ENCODE data around the gene SLC45A1.
"Not testable (repeated sequence)": the region's sequence is repeated elsewhere in the genome, so short reads cannot be mapped to it uniquely, and the experiment has no call there.

The SLC45A1 gene

GRCh38 chr1:8371372-8371991 lies 53.6 kb downstream of the SLC45A1 start:
- DNase-seq: no peak

GRCh38 chr1:8373125-8373524 lies 55.2 kb downstream of the SLC45A1 start:
- no peak for DNase-seq

- DNase-seq: no peak
Measured at GRCh38 chr1:8373581-8374241, 55.8 kb downstream of the SLC45A1 start.

DNA sequence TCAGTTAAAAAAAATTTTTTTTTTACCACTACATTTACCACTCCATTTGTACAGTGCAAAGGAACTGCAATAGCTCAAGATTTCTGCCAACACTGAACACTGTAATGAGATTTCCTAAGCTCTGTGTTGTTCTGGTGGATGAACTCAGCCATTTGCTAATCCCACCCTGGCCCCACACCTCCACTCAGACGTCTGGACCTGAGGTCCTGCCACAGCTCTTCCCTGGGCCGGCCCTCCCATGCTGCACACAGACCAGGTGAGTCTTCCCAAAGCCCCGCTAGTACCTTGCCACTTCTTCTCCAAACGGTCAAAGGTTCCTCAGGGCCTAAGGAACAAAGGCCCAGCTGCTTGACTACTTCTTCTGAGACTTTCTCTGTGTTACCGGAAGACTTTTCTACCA lies 56.4 kb downstream of the SLC45A1 start:
- no peak for DNase-seq

GRCh38 chr1:8374812-8375211 lies 56.9 kb downstream of the SLC45A1 start:
- no peak for DNase-seq

- no peak for DNase-seq
Measured at GRCh38 chr1:8376358-8376840, 58.5 kb downstream of the SLC45A1 start.

GRCh38 chr1:8377271-8377981 lies 59.5 kb downstream of the SLC45A1 start:
- no peak for DNase-seq

DNA sequence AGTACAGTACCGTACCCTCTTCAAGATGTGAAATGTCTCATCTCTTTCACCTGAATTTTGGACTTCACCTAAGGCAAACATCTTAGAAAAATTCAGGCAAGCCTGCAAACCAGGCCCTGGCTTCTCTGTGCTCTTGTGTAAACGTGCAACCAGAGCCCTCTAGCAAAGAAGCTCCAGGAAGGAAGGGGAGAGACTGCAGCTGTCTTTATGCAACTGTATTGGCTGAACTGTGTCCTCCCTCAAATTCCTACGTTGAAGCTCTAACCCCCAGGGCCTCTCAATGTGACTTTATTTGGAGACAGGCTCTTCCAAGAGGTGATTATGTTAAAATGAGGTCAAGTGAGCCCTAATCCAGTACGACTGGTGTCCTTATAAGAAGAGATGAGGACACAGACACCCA lies 60.3 kb downstream of the SLC45A1 start:
- DNase-seq: no peak

GRCh38 chr1:8378981-8379470 lies 61.1 kb downstream of the SLC45A1 start:
- DNase-seq: no peak

- no peak for DNase-seq
Measured at GRCh38 chr1:8379513-8380186, 61.7 kb downstream of the SLC45A1 start.

DNA sequence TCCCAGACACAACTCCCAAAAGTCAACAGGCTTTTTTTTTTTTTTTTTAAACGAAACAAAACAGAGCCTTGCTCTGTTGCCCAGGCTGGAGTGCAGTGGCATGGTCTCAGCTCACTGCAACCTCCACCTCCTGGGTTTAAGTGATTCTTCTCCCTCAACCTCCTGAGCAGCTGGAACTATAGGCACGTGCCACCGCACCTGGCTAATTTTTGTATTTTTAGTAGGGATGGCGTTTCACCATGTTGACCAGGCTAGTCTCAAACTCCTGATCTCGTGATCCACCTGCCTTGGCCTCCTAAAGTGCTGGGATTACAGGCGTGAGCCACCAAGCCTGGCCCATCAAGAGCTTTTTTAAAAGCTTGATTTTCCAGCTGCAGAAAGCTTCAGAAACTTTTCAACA lies 62.4 kb downstream of the SLC45A1 start:
- not testable (repeated sequence) for DNase-seq

- DNase-seq: no peak
Measured at GRCh38 chr1:8381618-8382017, 63.7 kb downstream of the SLC45A1 start.

DNA sequence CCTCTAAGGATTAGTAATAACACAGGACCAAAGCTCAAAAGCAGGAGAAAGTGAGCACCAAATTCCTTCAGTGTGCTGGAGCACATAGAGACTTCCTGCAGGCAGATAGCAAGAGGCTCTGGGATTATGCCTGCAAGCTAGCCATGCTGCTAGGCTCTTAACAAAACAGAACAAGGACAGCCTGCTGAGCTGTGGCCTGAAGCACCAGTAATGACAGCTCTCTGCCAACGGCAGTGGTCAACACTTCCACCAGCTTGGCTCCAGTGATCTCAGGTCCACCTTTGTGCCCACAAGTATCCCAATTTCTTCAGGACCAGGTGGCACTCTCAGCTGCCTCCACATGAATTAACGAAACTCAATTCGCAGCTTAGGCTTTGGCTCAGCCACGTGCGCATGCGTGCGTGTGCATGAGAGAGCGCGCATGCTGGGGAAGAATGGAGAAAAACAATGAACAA lies 64.2 kb downstream of the SLC45A1 start:
- DNase-seq: no peak

DNA sequence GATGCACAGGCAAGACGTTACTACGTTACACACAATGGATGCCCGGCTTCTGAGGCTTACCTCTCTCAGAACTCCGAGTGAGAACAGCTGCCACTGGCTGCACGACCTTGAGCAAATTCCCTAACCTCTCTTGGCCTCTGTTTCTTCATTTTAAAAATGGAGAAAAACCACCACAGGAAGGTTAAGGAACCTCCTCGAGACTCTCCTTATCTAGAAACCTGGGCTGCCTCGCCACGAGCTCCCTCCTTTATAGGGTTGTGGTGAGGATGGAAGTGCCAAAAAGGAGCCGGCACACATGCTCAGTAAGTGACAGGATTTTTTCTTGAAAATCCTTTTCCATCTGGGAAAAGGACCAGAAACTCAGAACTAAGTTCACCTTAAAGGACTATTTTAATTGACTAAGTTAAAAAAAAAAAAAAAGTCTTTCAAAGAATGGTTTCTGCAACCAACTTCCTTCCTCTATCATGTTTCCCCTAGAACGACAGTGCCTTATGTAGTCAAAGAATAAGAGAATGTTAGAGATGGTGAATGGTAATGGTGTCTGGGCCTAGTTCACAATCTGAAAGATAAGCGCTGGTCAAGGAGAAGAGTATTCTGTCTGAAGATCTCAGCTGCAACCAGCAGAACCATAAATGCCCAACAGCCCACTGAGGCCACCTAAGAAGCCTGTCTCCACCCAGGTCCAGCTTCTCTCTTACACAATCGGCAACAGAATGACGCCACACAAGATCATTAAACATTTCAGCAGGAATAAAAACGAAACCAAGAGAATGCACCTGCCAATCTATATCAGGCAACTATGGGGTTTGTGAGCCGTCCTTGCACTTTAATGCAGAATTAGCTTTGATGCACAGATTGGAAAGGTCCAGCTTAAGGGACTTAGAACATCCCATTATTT lies 64.9 kb downstream of the SLC45A1 start:
- no peak for DNase-seq

- no peak for DNase-seq
Measured at GRCh38 chr1:8384088-8384487, 66.2 kb downstream of the SLC45A1 start.

DNA sequence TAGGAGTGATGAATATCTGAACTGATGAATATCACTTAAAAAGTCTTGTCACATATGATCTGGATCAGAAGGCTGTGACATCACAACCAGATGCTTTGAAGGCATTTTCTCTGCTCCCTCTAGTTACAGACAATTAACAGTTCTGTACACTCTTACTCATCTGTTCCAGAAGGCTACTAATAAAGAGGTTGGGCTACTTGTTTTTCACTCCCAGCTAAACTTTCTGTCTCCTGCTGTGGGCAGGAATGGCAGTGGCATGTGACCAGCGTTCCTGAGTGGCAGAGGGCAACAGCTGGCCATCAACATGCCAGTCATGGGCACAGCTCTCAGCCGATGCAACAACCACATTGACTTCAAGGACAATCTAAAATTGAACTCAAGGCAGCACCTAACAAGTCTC lies 66.7 kb downstream of the SLC45A1 start:
- DNase-seq: no peak

- no peak for DNase-seq
Measured at GRCh38 chr1:8386247-8386646, 68.3 kb downstream of the SLC45A1 start.

GRCh38 chr1:8388732-8389562 lies 71.0 kb downstream of the SLC45A1 start:
- DNase-seq: no peak

DNA sequence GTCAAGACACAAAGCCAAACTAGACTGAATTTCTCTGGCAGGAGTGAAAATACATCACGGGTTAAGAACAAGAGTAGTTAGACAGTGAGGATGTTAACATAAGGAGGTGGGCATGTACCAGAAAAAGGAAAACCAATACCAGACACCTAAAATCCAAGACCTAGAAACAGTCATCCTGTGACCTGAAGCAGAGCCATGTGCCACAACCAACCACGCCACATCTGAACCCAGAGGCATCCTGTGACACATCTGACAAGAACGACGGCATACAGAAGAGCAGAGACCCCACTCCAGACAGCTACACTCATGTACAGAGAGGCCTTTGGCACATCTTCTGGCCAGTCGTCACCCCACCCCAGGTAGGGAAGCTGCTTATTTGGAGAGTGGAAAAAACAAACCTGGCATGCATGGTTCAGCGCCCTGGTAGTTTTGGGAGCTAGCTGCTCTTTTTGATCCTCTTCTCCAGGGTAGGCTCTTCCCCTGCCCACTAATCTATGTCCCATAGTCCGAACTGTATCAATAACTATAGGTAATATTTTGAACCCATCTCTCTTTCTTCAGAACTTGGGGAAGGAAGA lies 72.1 kb downstream of the SLC45A1 start:
- DNase-seq: no peak

DNA sequence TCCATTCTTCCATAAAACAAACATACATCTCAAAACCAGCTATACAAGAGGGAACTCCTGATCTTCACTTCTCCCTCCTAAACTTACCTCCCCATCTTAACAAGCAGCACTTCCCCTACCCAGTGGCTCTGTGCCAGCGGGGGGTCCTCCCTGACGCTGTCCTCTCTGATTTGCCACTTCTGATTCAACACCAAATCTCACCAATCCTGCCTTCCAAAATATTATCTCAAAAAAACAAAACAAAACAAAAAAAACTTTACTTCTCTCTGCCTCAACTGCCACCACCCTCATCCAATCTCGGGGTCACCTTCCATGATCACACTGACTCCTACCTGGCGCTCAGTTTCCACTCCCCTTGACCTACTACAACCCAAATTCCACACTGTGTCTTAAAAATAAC lies 72.8 kb downstream of the SLC45A1 start:
- no peak for DNase-seq

GRCh38 chr1:8392522-8392921 lies 74.6 kb downstream of the SLC45A1 start:
- DNase-seq: no peak

Data from activated CD8-positive, alpha-beta memory T cell treated with anti-CD3 and anti-CD28 coated beads for 24 hours (primary cell).